ENCODE data around the gene RUBCNL. TPM values are rescaled to one million over a fixed set of nuclear protein-coding genes. Genes with fewer than 3 reads are reported as not detected.

The RUBCNL gene
- total and polyA plus RNA-seq, 4 donors = 0.36 to 4.2 (median 0.96) TPM

- H3K36me3 ChIP-seq (ENCODE audit: control insufficient read depth in 4 of 4, insufficient read depth in 3 of 4, low read depth in 1 of 4, low read length in 3 of 4) = no peaks in the 10 kb centered on the region
- no peak overlapping the region for H3K9ac ChIP-seq (ENCODE audit: low read depth in 1 of 2, low read length in 2 of 2)
- no peak overlapping the region for H3K4me3 ChIP-seq (ENCODE audit: low read depth in 1 of 3, low read length in 3 of 3)
- H3K27ac ChIP-seq (ENCODE audit: low read depth in 1 of 2, low read length in 2 of 2) = no peak overlapping the region
- H3K9me3 ChIP-seq (ENCODE audit: control insufficient read depth in 4 of 4, low read length in 3 of 4) = no peaks in the 10 kb centered on the region
- DNase-seq (ENCODE audit: low spot score) = no peak
- H3K4me1 ChIP-seq (ENCODE audit: control insufficient read depth in 4 of 4, insufficient read depth in 4 of 4, low read length in 3 of 4) = peaks cover 0 to 12% (median 7%) of the 10 kb centered on the region in 4 donors
- peak; percentile 38 to 51 for TF ChIP-seq RAD21 (IDR thresholded peaks at IDR 0.05)
- TF ChIP-seq EGR1 (IDR thresholded peaks at IDR 0.05; ENCODE audit: low read depth in 2 of 2) = no peak
- no peak for TF ChIP-seq FOXA1 (IDR thresholded peaks at IDR 0.05)
- H3K27me3 ChIP-seq (ENCODE audit: control insufficient read depth in 4 of 4, insufficient read depth in 4 of 4, low read length in 3 of 4) = no peaks in the 10 kb centered on the region
Observed at GRCh38 chr13:46317120-46317519, 69.9 kb downstream of the RUBCNL start.

GRCh38 chr13:46315491-46316075 is 71.5 kb downstream of the RUBCNL start:
- no peak overlapping the region for H3K4me3 ChIP-seq (ENCODE audit: low read depth in 1 of 3, low read length in 3 of 3)

More at GRCh38 chr13:46315491-46316075, 71.5 kb downstream of the RUBCNL start:
- no peaks in the 10 kb centered on the region for H3K27me3 ChIP-seq (ENCODE audit: control insufficient read depth in 4 of 4, insufficient read depth in 4 of 4, low read length in 3 of 4)
- H3K9me3 ChIP-seq (ENCODE audit: control insufficient read depth in 4 of 4, low read length in 3 of 4) = no peaks in the 10 kb centered on the region
- peaks cover 0 to under 1% (median 0%) of the 10 kb centered on the region in 4 donors for H3K4me1 ChIP-seq (ENCODE audit: control insufficient read depth in 4 of 4, insufficient read depth in 4 of 4, low read length in 3 of 4)
- TF ChIP-seq GABPA (IDR thresholded peaks at IDR 0.05 in 1 of 2, conservative IDR thresholded peaks at IDR 0.05 in 1 of 2) (no peak), EGR1 (IDR thresholded peaks at IDR 0.05; ENCODE audit: low read depth in 2 of 2) (no peak), RAD21 (IDR thresholded peaks at IDR 0.05) (no peak), FOXA2 (IDR thresholded peaks at IDR 0.05) (no peak), HNF4G (IDR thresholded peaks at IDR 0.05) (no peak), CTCF (IDR thresholded peaks at IDR 0.05; ENCODE audit: low read depth, low read length, missing input control) (no peak), RXRA (IDR thresholded peaks at IDR 0.05) (no peak), NR2F2 (IDR thresholded peaks at IDR 0.05) (no peak), REST (IDR thresholded peaks at IDR 0.05) (no peak), ZBTB33 (IDR thresholded peaks at IDR 0.05) (no peak), TAF1 (conservative IDR thresholded peaks at IDR 0.05) (no peak), HNF4A (conservative IDR thresholded peaks at IDR 0.05) (no peak), MAX (IDR thresholded peaks at IDR 0.05) (no peak), YY1 (IDR thresholded peaks at IDR 0.05) (no peak), FOXA1 (IDR thresholded peaks at IDR 0.05) (no peak), ATF3 (IDR thresholded peaks at IDR 0.05) (no peak), JUND (IDR thresholded peaks at IDR 0.05) (no peak), SP1 (IDR thresholded peaks at IDR 0.05) (no peak)
- no peak overlapping the region for H3K9ac ChIP-seq (ENCODE audit: low read depth in 1 of 2, low read length in 2 of 2)
- WGBS = 95% methylated on average over 6 of the region's 6 CpGs
- H3K27ac ChIP-seq (ENCODE audit: low read depth in 1 of 2, low read length in 2 of 2) = no peak overlapping the region
- DNase-seq (ENCODE audit: low spot score) = no peak
- no peaks in the 10 kb centered on the region for H3K36me3 ChIP-seq (ENCODE audit: control insufficient read depth in 4 of 4, insufficient read depth in 3 of 4, low read depth in 1 of 4, low read length in 3 of 4)

Measured in liver (tissue), 9 donors.